8988T (cell line): ENCODE data around the gene ARAP3.

Source experiments
- DNase-seq: peaks from one replicate; pipeline ENCODE4 v3.0.0; 2011

The ARAP3 gene

DNA sequence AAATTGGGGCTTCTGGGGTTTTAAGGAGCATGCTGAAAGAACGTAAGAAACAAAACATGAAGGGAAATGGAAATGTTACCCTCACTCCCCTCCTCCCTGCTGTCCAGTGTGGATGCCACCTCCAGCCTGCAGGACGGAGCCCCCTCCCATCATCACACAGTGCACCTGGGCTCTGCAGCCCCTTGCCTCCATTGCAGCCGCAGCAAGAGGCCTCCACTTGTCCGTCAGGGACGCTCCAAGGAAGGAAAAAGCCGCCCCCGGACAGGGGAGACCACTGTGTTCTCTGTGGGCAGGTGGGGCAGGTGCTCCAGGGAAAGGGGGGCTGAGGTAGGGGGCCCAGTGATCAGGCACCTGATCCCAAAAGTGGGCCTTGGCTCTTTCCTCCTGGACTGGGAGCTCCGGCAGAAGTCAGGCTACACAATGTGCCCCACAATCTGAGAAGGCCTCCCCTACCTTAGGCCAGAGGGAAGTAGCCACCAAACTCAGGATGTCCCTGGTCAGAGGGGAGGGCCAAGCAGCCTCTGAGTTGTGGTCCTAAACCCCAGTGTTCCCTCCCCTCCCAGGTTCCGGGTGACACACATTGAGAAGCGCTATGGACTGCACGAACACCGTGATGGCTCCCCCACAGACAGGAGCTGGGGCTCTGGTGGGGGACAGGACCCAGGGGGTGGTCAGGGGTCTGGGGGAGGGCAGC is 42.5 kb downstream of the ARAP3 start:
- DNase-seq = no peak

DNA sequence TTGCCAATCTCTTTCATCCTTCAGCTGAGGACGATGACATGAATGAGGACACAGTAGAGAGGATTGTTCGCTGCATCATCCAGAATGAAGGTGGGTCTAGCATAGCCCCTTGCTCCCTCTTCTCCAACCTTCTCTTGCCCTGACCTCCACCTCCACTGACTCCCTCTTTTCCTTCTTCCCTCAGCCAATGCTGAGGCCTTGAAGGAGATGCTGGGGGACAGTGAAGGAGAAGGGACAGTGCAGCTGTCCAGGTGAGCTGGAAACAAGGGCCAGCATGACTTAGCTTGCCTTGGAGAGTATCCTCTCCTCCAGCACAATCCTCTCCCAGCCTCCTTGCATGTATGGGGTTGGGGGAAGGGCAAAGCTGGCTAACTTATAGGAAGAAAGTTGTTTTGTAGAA is 43.3 kb downstream of the ARAP3 start:
- no peak for DNase-seq

DNA sequence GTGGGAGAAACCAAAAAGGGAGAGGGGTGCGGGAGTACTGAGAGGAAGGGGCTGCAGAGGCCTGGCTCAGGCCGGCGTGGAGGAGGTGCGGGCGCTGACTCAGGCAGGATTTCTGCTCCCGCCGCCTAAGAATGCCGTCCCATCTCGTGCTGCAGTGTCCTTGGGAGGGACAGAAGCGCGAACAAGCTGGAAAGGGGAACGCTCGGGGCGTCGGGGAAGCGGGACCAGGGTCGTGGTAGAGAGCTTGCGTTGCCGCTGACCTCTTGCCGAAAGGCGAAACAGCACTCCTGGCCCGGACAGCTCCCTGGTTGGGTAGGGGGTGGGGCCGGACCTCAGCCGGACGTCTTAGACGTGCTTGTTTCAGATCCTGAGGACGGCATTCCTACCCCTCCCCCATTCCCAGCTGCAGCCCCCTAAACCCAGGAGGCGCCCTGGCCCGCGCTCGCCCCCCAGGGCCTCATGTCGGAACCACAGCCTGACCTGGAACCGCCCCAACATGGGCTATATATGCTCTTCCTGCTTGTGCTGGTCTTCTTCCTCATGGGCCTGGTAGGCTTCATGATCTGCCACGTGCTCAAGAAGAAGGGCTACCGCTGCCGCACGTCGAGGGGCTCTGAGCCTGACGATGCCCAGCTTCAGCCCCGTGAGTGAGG is 44.1 kb downstream of the ARAP3 start:
- DNase-seq = peak; percentile 65

DNA sequence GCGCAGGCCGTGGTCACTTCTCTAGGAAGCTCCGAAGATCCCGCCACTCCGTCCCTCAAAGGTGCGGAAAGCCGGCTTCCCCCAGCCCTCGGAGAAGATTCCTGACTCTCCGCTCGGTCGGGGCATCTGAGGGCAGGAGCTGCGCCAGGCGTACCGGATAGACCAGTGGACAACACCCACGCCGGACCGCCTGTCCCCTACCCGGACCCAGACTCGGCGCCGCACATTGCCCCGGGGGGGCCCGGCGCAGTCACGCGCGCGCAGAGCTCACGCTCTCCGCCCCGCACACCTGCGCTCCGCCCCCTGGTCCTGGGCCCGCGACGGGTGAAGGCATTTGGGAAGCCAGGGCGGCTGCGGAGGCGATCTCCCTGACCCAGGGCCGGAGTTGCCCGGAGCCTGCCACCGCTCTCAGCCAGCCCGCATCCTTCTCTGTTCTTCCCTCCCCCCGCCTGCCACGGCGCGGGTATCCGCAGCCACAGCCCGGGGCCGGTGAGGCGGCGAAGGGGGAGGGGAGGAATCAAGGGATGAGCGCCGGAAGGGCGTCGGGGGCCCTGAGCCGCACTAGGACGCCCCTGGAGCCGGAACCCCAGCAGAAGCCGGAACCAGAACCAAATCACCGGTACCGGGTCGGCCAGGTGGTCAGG is 44.8 kb downstream of the ARAP3 start:
- no peak for DNase-seq

DNA sequence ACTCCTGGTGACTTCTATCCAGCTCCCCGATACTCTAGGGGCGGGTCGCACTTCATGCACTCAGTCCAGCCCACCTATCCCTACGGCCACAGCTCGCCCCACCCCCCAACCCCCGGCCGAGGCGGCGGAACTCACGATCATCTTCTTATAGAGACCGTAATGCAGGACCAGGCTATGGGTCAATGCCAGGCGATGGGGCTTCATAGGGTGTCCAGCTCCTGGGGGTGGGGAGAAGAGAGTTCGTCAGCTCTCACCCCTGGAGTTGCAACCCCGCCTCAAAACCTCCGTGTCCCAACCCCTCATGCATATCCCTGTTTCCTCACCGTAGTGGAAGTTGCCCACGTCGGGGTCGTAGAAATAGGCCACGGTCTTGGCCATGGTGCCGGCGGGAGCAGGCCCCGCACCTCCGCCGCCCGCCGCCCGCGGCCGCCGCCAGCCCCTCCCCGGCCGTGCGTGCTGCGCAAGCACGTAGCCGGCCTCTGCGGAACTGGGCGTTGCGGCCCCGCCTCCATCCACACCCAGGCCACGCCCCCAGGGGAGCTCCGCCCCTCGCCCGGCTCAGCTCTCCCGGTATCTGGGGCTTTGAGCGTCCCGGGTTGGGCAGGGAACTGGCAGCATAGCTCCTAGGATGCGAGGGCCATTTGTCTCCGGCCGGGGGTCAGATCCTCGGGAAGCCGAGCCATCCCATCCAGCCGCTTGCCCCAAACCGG is 45.5 kb downstream of the ARAP3 start, which contains the start of the genes HDAC3 and RELL2:
Gene HDAC3, minus strand, starts transcription at position 437 of the 710 bp plus-strand sequence. Its CDS starts 59 bp downstream, at position 378.
Gene RELL2, plus strand, starts transcription at position 585 of the 710 bp plus-strand sequence. CDS start 1,229 bp downstream, outside the sequence.
- peak; percentile 95 for DNase-seq

DNA sequence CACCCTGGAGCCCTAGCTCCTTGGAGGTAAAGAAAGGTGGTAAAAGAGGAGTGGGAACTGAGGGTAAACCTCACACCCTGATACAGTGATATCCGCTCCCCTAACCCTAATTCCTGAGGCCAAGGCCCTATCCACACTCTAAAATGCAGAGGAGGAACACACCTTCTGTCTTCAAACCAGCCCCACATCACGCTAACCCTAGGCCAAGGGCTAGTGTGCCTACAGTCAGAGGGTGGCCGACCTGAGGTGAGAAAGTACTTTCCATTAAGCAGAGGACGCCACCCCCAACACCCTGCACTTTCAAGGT is 46.0 kb downstream of the ARAP3 start:
- no peak for DNase-seq

DNA sequence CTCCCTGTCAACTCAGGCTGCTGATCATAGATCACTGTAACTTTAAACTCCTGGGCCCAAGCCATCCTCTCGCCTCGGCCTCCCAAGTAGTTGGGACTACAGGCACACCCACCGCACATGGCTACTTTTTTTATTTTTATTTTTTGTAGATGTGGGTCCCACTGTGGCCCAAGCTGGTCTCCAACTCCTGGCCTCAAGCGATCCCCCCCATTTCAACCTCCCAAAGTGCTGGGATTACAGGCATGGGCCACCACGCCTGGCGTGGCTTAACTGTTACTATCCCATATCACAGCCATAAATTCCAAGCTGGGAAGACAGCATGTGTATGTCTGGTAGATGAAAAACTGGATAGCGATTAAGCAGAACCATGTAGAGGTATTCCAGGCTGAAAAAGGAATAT is 46.4 kb downstream of the ARAP3 start:
- no peak for DNase-seq

DNA sequence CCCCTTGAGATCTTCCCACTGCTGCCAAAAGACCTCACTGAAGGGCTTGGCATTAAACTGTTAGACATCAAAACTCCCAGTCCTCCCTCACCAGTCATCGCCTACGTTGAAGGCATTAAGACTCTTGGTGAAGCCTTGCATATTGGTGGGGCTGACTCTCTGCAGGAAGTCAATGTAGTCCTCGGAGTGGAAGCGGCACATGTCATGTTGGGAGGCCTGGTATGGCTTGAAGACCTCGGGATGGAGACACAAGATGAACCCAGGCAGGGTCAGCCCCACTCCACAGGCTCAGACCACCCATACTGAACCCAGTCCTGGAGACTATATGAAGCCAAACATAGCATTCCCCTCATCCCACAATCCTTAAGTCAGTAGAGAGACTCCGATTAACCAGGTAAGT is 47.3 kb downstream of the ARAP3 start:
- no peak for DNase-seq

DNA sequence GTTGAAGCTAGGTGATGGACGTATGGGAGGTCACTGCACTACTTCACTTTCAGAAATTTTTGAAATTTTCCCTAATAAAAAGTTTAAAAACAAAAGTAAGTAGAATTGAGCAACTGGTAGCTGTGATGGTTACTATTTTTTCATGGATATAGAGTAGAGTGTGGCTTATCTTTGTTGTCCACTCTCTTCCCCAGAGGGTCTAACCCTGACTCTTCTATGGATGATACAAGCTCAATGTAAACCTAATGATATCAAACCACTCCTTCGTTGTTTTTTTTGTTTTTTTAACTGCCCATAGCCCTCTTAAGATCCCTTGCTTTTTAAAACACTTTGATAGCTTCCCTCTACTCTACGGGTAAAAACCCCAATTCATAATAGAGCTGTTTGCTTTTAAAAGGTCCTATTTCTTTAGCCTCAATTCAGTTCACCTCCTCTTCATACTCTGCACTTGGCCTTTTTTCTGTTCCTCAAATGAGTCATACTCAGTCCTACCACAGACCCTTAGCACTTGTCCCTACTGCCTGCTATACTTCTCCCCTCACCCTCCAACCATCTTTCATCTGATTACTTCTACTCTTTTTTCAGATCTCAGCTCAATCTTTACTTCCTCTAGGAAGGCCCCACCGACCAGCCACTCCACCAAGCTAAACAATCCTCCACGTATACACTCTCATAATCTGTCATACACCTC is 48.0 kb downstream of the ARAP3 start:
- DNase-seq = no peak

DNA sequence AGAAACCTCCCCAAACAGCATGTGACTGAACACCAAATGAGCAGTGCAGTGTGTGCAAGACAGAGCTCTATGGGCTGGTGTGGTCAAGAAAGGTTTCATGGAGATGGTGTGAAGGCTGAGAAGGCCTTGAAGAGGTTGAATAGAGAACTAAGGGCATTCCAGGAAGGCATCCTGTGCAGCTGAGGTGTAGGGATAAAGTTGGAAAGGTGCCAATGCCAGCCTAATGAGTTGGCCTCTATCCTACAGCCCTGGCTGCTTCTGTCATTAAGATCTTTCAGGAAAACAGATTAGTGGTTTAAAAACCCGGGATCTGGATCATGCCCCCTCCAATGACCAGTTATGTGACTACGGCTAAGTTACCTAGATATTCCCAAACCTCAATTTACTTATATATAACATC is 49.4 kb downstream of the ARAP3 start:
- DNase-seq = no peak

DNA sequence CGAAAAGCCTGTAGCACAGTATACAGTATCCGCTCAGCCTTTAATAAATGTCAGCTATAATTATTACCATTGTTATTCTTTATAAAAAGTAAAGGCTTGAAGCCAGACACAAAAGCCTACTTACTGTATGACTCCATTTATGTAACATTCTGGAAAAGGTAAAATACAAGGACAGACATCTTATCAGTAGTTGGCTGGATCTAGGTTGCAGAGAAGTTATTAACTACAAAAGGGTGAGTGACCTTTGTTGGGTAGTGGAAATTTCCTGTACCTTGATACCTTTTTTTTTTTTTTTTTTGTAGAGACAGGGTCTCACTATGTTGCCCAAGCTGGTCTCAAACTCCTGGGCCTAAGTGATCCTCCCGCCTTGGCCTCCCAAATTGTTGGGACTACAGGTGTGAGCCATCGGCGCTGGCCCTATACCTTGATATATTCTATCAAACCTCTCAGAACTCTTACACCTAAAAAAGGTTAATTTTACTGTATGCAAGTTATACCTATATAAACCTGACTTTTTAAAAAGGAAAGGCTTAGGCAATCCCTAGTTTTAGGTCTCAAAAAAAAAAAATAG is 51.4 kb downstream of the ARAP3 start:
- no peak for DNase-seq

DNA sequence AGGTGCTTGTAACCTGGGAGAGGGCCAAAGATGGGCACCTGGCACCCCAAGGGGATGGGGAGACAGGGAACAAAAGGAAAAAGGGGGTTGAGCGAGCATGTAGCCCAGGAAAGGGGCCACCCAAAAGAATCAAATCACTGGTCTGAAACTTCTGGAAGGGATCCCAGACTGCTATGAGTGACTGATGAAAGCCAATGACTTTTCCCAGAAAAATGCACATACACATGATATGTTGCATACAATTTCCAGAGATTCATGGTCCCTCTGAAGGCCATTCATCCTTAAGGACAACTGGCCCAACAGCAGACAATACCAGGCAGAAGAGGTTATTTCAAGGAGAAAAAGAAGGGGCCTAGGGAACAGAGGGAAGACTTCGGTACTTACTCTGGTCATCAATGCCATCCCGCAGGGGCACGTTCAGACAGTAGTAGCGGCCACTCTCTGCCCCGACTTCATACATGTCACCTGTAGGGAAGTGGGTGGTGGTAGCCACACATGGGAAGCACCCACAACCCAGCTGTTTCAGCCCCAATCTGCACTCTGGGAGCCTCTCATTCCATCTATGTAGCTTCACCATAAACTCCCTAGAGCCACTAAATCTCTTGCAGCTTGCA is 53.7 kb downstream of the ARAP3 start:
- no peak for DNase-seq

DNA sequence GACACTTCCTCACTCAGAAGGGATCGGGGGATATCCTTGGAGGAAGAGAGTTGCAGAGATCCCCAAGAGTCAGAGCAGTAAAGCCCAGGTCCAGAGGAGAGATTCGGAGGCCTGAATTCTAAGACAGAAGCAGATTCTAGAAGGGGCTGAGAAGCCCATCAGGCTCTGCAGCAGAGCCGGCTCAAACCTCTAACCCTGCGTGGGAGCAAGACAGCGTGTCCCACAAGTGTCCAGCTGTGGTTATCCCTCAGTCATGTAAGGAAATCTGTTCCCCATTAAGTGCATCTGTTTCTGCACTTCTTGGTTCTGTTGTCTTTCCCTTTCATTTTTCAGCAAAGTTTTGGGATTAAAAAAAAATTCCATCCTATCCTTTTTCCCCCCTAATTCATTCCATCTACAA is 58.4 kb downstream of the ARAP3 start:
- no peak for DNase-seq

DNA sequence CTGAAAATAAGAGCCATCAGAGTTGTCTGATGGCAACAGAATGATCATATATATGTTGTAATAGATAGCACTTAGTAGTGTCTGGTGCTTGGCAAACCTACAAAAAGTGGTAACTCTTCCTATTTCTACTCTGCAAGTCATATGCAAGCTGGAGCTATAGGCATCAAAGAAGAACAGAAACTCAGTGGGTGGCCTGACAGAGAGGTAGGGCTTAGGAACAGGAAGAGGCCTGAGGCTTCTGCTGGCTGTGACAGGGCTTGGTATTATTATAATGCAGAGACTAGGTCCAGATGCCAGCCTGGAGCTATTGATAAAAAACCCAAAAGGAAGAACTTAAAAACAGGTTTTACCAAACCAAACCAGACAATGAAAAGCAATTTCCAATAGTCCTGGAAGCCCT is 58.8 kb downstream of the ARAP3 start:
- DNase-seq = no peak

DNA sequence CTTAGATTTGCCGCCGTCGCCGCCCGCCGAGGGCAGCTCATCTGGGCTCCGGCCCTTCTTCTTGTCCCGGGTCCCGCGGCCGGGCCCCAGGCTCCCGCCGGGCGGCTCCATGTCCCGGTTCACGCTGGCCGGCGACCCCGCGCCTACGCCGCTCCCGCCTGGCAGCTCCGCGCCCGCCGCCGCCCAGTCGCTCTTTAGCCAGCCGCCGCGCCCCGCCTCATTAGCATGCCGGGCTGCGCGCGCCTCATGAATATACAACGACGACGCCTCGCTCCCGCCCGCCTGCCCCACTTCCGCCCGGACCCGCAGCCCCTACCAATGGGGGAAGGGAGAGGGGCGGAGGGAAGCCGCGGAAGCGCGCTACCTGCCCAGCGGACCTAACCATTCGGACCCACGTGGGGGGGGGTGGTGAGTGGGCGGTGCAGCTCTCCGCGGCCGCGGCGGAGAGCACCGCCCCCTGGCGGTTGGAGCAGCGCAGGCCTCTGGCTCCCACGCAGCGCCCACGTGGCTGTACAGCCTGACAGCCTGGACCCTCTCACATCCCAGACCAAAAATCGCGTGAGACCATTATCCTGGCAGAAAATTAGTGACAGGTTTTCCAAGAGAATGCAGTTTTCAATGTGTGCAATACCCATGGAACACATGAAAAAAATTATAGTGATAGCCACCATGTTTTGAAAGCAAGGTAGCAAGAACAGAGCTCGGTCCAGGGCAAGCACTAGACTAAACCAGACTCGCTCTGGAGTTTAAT is 63.1 kb downstream of the ARAP3 start, which contains the start of gene DIAPH1:
Gene DIAPH1, minus strand, starts transcription at position 197 of the 751 bp plus-strand sequence. Its CDS starts 86 bp downstream, at position 111.
- DNase-seq = peak; percentile 81

DNA sequence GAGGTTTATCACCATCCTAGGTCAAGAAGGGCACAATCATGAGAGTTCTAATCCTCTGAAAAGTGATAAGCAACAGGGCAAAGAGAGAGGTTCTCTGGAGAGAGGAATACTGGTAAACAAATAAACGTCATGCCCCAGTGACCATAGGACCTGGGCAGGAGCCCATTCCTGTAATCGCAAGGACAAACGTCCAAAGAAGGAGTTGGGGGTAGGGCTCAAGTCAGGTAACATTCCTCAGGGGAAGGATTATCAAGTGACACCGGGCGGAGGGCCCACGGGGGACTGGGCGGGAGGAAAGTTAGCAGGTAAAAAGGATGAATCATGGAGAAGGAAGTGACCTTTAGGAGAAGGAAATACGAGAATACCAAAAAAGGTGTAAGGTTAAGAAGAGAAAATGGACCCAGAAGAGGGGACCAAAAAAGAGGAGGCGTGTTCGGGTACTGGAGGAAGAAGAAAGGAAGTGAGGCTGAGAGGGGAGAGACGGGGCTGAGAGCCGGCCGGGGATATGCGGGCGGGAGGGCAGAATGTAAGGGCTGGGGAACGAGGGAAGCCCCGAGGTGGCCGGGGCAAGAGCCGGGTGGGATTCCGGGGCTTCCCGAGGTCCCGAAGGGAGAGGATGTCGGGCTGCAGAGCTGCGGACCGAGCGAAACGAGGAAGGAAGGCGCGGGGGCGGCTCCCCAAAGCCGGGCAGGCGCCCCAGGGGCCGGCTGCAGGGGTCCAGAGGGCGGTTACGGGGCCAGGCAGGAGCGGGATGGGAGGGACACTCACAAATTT is 63.8 kb downstream of the ARAP3 start:
- no peak for DNase-seq

DNA sequence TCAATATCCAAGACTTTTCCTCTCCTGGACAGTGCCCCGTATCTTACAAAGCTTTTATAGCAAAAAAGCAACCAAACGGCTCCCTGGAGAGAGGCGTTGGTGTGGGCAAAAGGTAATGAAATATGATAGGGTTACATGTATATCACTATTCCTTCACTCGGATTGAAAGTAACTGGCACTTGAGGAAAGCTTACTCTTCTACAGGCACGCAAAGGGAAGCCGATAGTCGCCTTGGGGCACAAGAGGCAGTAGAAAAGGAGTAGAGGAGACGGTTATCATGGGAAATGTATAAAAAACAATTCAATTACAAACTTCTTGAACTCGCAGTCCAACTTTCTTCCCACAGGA is 64.4 kb downstream of the ARAP3 start:
- no peak for DNase-seq

DNA sequence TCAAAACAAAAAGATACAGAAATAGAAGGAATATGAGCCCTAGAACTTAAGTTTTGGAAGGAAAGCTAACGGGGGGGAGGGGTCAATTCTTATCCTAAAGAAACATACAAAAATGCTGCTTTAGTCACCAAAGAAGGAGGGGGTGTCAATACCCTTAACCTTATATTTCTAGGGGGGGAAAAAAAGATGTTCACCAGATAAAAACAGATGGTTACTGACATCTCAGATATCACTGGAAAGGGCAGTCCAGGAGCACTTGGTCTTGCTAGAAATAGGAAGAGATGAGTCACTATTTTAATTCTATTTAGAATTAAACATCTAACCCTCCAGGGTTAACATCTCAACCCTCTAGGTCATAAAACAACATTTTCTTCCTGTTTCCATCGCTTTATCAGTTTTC is 64.9 kb downstream of the ARAP3 start:
- DNase-seq = no peak

DNA sequence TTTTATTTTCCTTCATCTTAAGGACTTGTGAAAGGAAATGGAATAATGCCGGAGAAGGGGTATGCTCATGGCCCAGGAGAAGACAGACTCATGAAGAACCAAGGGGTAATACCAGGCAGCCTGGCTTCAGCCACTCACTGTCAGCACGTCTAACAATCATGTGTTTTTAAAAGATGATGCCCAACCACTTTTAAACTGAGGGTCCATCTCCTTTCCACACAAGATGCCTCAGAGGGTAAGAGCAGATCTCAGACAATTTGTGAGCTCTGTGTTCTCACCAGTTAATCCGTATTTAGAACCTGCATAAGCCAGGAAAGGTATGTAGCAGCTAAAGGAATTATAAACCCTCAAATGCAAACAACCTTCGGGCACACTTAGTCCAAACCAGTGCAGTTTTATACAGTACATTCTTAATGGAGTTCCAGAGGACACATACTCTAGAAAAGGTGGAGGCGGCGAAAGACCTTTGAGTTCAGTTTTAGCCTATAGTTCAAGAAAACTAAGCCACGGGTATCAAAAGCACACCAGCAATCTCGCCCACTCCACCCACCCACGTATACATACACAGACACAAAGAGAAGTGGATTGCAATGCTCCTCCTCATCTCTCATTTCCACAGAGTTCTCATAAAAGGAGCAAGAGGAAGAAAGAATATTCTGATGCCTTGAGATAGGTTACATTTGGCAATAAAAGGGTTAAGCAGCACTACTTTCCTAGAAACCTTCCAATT is 65.9 kb downstream of the ARAP3 start:
- DNase-seq = no peak

DNA sequence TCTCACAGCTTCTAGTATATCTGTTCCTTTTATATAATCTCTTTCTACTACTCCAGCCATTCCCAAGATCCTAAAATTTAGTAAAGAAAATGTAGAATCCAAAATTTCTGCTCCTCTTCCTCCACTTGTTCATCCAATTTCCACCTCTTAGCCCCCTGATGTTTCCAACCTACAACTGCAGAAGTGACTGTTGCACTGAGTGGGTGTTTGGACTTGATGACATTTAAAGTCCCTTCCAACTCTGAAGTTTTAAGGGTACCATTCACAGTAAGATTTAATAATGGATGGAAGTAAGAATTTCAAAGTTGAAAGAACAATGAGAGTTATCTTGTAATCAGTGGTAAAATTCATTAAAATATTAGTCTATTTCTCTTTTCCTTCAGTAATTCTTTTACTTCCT is 68.7 kb downstream of the ARAP3 start:
- DNase-seq = no peak
